Measurements from ENCODE around the gene TTI1.
A peak's percentile ranks its signal among the peaks of the same experiment; 100 is the strongest.

The TTI1 gene
- total RNA-seq: 47.4 to 57.9 reads per million in 2 donors

- peak; percentile 76 for DNase-seq
Observed at GRCh38 chr20:38033330-38034107, at the start of gene TTI1, which contains the start of gene RPRD1B. TSS of gene TTI1 (minus strand) at chr20:38033456. CDS start at chr20:38013816, 19,640 bp downstream. TSS of gene RPRD1B (plus strand) at chr20:38033746. CDS start at chr20:38033948, 202 bp downstream.

GRCh38 chr20:38082894-38083293 lies 49.6 kb upstream of the TTI1 start:
- DNase-seq: no peak

GRCh38 chr20:38081575-38081974 lies 48.3 kb upstream of the TTI1 start:
- no peak for DNase-seq

- DNase-seq: no peak
Observed at GRCh38 chr20:38079353-38079752, 46.1 kb upstream of the TTI1 start.

- DNase-seq: no peak
Observed at GRCh38 chr20:38078084-38078483, 44.8 kb upstream of the TTI1 start.

- DNase-seq: no peak
Observed at GRCh38 chr20:38076548-38076947, 43.3 kb upstream of the TTI1 start.

GRCh38 chr20:38075161-38075998 lies 42.1 kb upstream of the TTI1 start:
- DNase-seq: no peak

GRCh38 chr20:38073307-38074071 lies 40.2 kb upstream of the TTI1 start:
- no peak for DNase-seq

GRCh38 chr20:38072898-38073297 lies 39.6 kb upstream of the TTI1 start:
- DNase-seq: no peak

- no peak for DNase-seq
Observed at GRCh38 chr20:38067717-38068365, 34.6 kb upstream of the TTI1 start.

- no peak for DNase-seq
Observed at GRCh38 chr20:38066969-38067716, 33.9 kb upstream of the TTI1 start.

GRCh38 chr20:38065764-38066375 lies 32.6 kb upstream of the TTI1 start:
- no peak for DNase-seq

- no peak for DNase-seq
Observed at GRCh38 chr20:38063911-38064530, 30.8 kb upstream of the TTI1 start.

- DNase-seq: no peak
Observed at GRCh38 chr20:38062890-38063289, 29.6 kb upstream of the TTI1 start.

- DNase-seq: no peak
Observed at GRCh38 chr20:38061109-38061508, 27.9 kb upstream of the TTI1 start.

GRCh38 chr20:38060536-38060935 lies 27.3 kb upstream of the TTI1 start:
- no peak for DNase-seq

GRCh38 chr20:38059832-38060231 lies 26.6 kb upstream of the TTI1 start:
- DNase-seq: no peak

GRCh38 chr20:38057351-38057972 lies 24.2 kb upstream of the TTI1 start:
- DNase-seq: no peak

GRCh38 chr20:38055848-38056247 lies 22.6 kb upstream of the TTI1 start:
- DNase-seq: no peak

- DNase-seq: no peak
Observed at GRCh38 chr20:38055294-38055693, 22.0 kb upstream of the TTI1 start.
